DOHH2 (cell line): ENCODE measurements around the gene PHF11.

Experiments used
- CTCF ChIP-seq: fragments of 200-600 bp; sonication (generic); IDR thresholded peaks from one replicate; pipeline ENCODE4 v1.5.1; 2014; ENCODE audit warnings: antibody characterized with exemption, mild to moderate bottlenecking, low read depth, low read length; ENCODE audit not compliant: poor library complexity, severe bottlenecking
- EZH2phosphoT487 ChIP-seq: fragments of 200-600 bp; sonication (generic); IDR thresholded peaks from 2 replicates; pipeline ENCODE4 v1.6.1; 2017; ENCODE audit warnings: borderline replicate concordance, mild to moderate bottlenecking, antibody characterized with exemption, low read length, moderate library complexity, mixed read lengths

- TF ChIP-seq CTCF = no peak
- no peak for TF ChIP-seq EZH2phosphoT487
Observed at GRCh38 chr13:49563516-49563915, 67.8 kb downstream of the PHF11 start.
